ENCODE measurements around the gene KRT86. TPM values are rescaled to one million over a fixed set of nuclear protein-coding genes. Genes with fewer than 3 reads are reported as not detected.
"Not testable (repeated sequence)": the region's sequence is repeated elsewhere in the genome, so short reads cannot be mapped to it uniquely, and the experiment has no call there.

KRT86 gene
- total RNA-seq, 6 experiments from 2014 or later: not detected

- no peak for DNase-seq
- peaks cover 0 to 5% of the 10 kb centered on the region in 2 donors for H3K27me3 ChIP-seq
Measured at GRCh38 chr12:52254965-52255751, 19.3 kb upstream of the KRT86 start.

DNA sequence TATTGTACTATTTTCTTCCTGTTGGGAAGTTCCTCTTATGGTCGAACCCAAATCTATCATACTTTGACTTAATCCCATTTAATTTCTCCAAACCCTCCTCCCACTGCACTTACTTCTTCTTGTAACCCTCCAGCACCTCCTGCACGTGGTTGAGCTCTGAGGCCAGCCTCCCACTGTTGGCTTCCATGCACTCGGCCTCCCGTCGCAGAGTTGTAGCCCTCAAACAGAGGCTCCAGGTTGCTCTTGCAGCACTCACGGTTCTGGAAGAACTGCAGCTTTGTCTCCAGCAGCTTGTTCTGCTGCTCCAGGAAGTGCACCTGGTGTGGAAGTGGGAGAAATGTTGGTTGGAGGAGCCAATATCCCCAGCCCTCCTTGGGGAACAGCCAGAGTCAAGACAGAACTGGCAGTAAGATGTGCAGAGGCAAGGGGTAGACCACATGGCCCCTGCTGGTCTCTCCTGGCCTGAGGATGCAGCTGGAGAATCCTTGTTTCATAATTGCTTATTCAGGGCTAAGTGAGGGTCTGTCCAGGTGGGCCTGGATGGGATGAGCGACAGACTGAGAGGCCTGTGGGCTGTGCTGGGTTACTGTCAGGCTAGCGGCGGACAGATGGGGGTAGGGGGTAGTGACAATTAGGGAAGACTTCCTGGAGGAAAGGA, 18.4 kb upstream of the KRT86 start:
- Histone ChIP-seq H3K4me3 (no peak overlapping the region), H3K27me3 (peaks cover 0 to 5% of the 10 kb centered on the region in 2 donors), H3K27ac (no peak overlapping the region), H3K36me3 (no peaks in the 10 kb centered on the region), H3K9me3 (no peaks in the 10 kb centered on the region), H3K4me1 (no peaks in the 10 kb centered on the region)
- WGBS (ENCODE audit: insufficient coverage, low coverage, low lambda C conversion rate, missing lambda C conversion rate): 72% methylated on average over 6 of the region's 9 CpGs
- DNase-seq (no peak), ATAC-seq (no peak)
- no peak for TF ChIP-seq POLR2A (IDR thresholded peaks at IDR 0.05)
- TF ChIP-seq, protein P1, sequence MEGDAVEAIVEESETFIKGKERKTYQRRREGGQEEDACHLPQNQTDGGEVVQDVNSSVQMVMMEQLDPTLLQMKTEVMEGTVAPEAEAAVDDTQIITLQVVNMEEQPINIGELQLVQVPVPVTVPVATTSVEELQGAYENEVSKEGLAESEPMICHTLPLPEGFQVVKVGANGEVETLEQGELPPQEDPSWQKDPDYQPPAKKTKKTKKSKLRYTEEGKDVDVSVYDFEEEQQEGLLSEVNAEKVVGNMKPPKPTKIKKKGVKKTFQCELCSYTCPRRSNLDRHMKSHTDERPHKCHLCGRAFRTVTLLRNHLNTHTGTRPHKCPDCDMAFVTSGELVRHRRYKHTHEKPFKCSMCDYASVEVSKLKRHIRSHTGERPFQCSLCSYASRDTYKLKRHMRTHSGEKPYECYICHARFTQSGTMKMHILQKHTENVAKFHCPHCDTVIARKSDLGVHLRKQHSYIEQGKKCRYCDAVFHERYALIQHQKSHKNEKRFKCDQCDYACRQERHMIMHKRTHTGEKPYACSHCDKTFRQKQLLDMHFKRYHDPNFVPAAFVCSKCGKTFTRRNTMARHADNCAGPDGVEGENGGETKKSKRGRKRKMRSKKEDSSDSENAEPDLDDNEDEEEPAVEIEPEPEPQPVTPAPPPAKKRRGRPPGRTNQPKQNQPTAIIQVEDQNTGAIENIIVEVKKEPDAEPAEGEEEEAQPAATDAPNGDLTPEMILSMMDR (IDR thresholded peaks at IDR 0.05): no peak
- intact Hi-C loops (cut with DNase I): no loop called here

More at GRCh38 chr12:52254965-52255751, 19.3 kb upstream of the KRT86 start:
- Histone ChIP-seq H3K4me1 (no peaks in the 10 kb centered on the region), H3K9me3 (no peaks in the 10 kb centered on the region), H3K27ac (no peak overlapping the region), H3K4me3 (no peak overlapping the region), H3K36me3 (no peaks in the 10 kb centered on the region)
- no peak for ATAC-seq
- 65% methylated on average over 5 of the region's 7 CpGs for WGBS (ENCODE audit: insufficient coverage, low coverage, low lambda C conversion rate, missing lambda C conversion rate)
- intact Hi-C loops (cut with DNase I): no loop called here
- TF ChIP-seq, protein P1 (IDR thresholded peaks at IDR 0.05): no peak
- no peak for TF ChIP-seq POLR2A (IDR thresholded peaks at IDR 0.05)

GRCh38 chr12:52256584-52256935, 17.9 kb upstream of the KRT86 start:
- Histone ChIP-seq H3K27ac (no peak overlapping the region), H3K36me3 (no peaks in the 10 kb centered on the region), H3K27me3 (peaks cover 0 to 5% of the 10 kb centered on the region in 2 donors), H3K4me3 (no peak overlapping the region), H3K4me1 (no peaks in the 10 kb centered on the region), H3K9me3 (no peaks in the 10 kb centered on the region)
- TF ChIP-seq POLR2A (IDR thresholded peaks at IDR 0.05): no peak
- TF ChIP-seq, protein P1 (IDR thresholded peaks at IDR 0.05): no peak
- ATAC-seq: no peak
- DNase-seq: no peak
- intact Hi-C loops (cut with DNase I): no loop called here
- 40% methylated on average over 2 of the region's 2 CpGs for WGBS (ENCODE audit: insufficient coverage, low coverage, low lambda C conversion rate, missing lambda C conversion rate)

DNA sequence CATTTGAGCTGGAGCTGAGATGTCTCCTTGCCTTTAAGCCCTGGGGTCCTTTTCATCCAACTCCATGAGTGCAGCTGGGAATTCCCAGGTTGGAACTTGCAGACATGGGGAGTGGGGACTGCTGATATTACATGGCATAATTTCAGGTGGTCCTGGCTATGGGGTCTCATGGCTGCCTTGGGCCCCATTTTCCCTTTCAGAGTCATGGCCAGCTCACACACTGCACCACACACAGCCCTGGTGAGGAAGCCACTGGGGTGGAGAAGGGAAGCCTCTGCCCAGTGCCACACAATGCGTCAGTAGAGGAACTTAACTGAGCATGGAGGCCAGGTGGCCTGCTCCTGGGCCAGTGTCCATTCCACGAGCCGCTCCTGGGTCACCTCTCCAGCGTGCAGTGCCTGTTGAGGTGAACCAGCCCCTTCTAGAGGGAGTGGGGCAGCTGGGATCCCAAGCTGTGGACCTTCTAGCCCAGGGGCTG, 17.3 kb upstream of the KRT86 start:
- H3K9me3 ChIP-seq: no peaks in the 10 kb centered on the region
- intact Hi-C loops (cut with DNase I): no loop called here
- ATAC-seq: no peak
- 100% methylated on average over 1 of the region's 4 CpGs for WGBS (ENCODE audit: insufficient coverage, low coverage, low lambda C conversion rate, missing lambda C conversion rate)
- H3K36me3 ChIP-seq: no peaks in the 10 kb centered on the region
- no peaks in the 10 kb centered on the region for H3K4me1 ChIP-seq
- TF ChIP-seq, protein P1 (IDR thresholded peaks at IDR 0.05): no peak
- no peak for TF ChIP-seq POLR2A (IDR thresholded peaks at IDR 0.05)
- no peak overlapping the region for H3K27ac ChIP-seq
- no peak overlapping the region for H3K4me3 ChIP-seq
- DNase-seq: no peak
- H3K27me3 ChIP-seq: peaks cover 0 to 5% of the 10 kb centered on the region in 2 donors

GRCh38 chr12:52257922-52258321, 16.5 kb upstream of the KRT86 start:
- 85% methylated on average over 3 of the region's 13 CpGs for WGBS (ENCODE audit: insufficient coverage, low coverage, low lambda C conversion rate, missing lambda C conversion rate)
- intact Hi-C loops (cut with DNase I); DNase-seq: not testable (repeated sequence)

More at GRCh38 chr12:52257922-52258321, 16.5 kb upstream of the KRT86 start:
- not testable (repeated sequence) for H3K27ac ChIP-seq, H3K27me3 ChIP-seq, H3K4me3 ChIP-seq, ATAC-seq, H3K36me3 ChIP-seq, H3K4me1 ChIP-seq, H3K9me3 ChIP-seq
